SK-N-SH (cell line): Measurements from ENCODE around the gene CD2. TPM values are rescaled to one million over a fixed set of nuclear protein-coding genes. Genes with fewer than 3 reads are reported as not detected.

Experiments used
- CTCF ChIA-PET: fragments of 300-600, 350-600 bp; formaldehyde crosslinking; extraction: SDS; loops from one replicate; lab custom pipeline; 2021; lab: Yijun Ruan, JAX
- POLR2A ChIA-PET: fragments of 350-600 bp; sonication (Branson Sonifier 250); formaldehyde crosslinking; extraction: SDS; loops from one replicate; lab custom pipeline; 2020; ENCODE audit warnings: antibody characterized with exemption, inconsistent platforms; lab: Yijun Ruan, JAX
- DNase-seq: peaks from one replicate; pipeline ENCODE4 v3.0.0; 2012
- H2AFZ ChIP-seq: fragments of 200-600 bp; sonication (generic); 2 replicates; pipeline ENCODE4 v1.8.1; 2016; ENCODE audit warnings: antibody characterized with exemption, mild to moderate bottlenecking, low read depth
- H3F3A ChIP-seq: fragments of 200-600 bp; sonication (generic); replicated peaks from 2 replicates; pipeline ENCODE3; 2016; ENCODE audit warnings: antibody characterized with exemption, mild to moderate bottlenecking; ENCODE audit not compliant: insufficient read depth
- H3K27ac ChIP-seq, 2 experiments: fragments of 200-500 bp in 1 of 2; fragments of 200-600 bp in 1 of 2; sonication (Bioruptor generic) in 1 of 2; sonication (generic), shearing (Covaris generic) in 1 of 2; 2 replicates each; pipeline versions ENCODE4 v1.5.1 to v1.6.1; 2014 to 2016; ENCODE audit warnings: low read depth in 2 of 2, inconsistent platforms in 1 of 2, low read length in 1 of 2, mild to moderate bottlenecking in 1 of 2, mixed read lengths in 1 of 2
- H3K27me3 ChIP-seq: fragments of 200-600 bp; sonication (generic), shearing (Covaris generic); 2 replicates; pipeline ENCODE4 v1.6.1; 2016; ENCODE audit warnings: mixed run types; ENCODE audit not compliant: insufficient read depth
- H3K36me3 ChIP-seq, 2 experiments: fragments of 200-500 bp in 1 of 2; fragments of 200-600 bp in 1 of 2; sonication (Bioruptor generic) in 1 of 2; sonication (generic) in 1 of 2; replicated peaks in 1 of 2; 2 replicates each; pipeline versions ENCODE3 to v1.5.1; 2014 to 2016; ENCODE audit warnings: low read length in 1 of 2, mild to moderate bottlenecking in 1 of 2; ENCODE audit not compliant: insufficient read depth in 2 of 2, control insufficient read depth in 1 of 2
- H3K4me1 ChIP-seq, 2 experiments: fragments of 200-500 bp in 1 of 2; fragments of 200-600 bp in 1 of 2; sonication (Bioruptor generic) in 1 of 2; sonication (generic), shearing (Covaris generic) in 1 of 2; 2 replicates each; pipeline versions ENCODE4 v1.5.1 to v1.6.1; 2014 to 2016; ENCODE audit warnings: low read depth in 1 of 2, low read length in 1 of 2, mixed run types in 1 of 2; ENCODE audit not compliant: insufficient read depth in 2 of 2, control insufficient read depth in 1 of 2
- H3K4me2 ChIP-seq: fragments of 200-600 bp; sonication (generic), shearing (Covaris generic); 2 replicates; pipeline ENCODE4 v1.6.1; 2017; ENCODE audit warnings: mixed run types
- H3K4me3 ChIP-seq, 2 experiments: fragments of 200-500 bp in 1 of 2; fragments of 200-600 bp in 1 of 2; sonication (Bioruptor generic) in 1 of 2; sonication (generic), shearing (Covaris generic) in 1 of 2; 2 replicates each; pipeline versions ENCODE4 v1.5.1 to v1.8.1; 2014 to 2016; ENCODE audit warnings: low read depth in 2 of 2, inconsistent platforms in 1 of 2, low read length in 1 of 2, mild to moderate bottlenecking in 1 of 2, mixed read lengths in 1 of 2, moderate library complexity in 1 of 2
- H3K79me2 ChIP-seq: fragments of 200-600 bp; sonication (generic); 2 replicates; pipeline ENCODE4 v1.8.1; 2017; ENCODE audit warnings: mild to moderate bottlenecking; ENCODE audit not compliant: insufficient read depth
- H3K9ac ChIP-seq: fragments of 200-600 bp; sonication (generic); 2 replicates; pipeline ENCODE4 v1.6.1; 2017; ENCODE audit warnings: mixed run types
- H3K9me2 ChIP-seq: fragments of 200-600 bp; sonication (generic); 2 replicates; pipeline ENCODE4 v1.6.1; 2017; ENCODE audit warnings: mixed run types
- H3K9me3 ChIP-seq: fragments of 200-600 bp; sonication (generic); 2 replicates; pipeline ENCODE4 v1.6.1; 2017; ENCODE audit warnings: mixed run types, mild to moderate bottlenecking, moderate library complexity
- H4K20me1 ChIP-seq: fragments of 200-600 bp; sonication (generic); 2 replicates; pipeline ENCODE4 v1.6.1; 2017; ENCODE audit warnings: mild to moderate bottlenecking, mixed run types; ENCODE audit not compliant: insufficient read depth
- EP300 ChIP-seq, 2 experiments: IDR thresholded peaks; 2 replicates each; pipeline versions ENCODE4 v1.4.0 to v1.6.1; 2012; ENCODE audit warnings: borderline replicate concordance in 1 of 2, low read depth in 1 of 2, low read length in 1 of 2
- EZH2phosphoT487 ChIP-seq: fragments of 200-600 bp; sonication (generic); IDR thresholded peaks from 2 replicates; pipeline ENCODE4 v1.6.1; 2017; ENCODE audit warnings: low read depth, mixed run types, mild to moderate bottlenecking, antibody characterized with exemption, moderate library complexity, borderline replicate concordance
- FOXJ3 ChIP-seq: sonication (generic); formaldehyde crosslinking; IDR thresholded peaks from 2 replicates; pipeline ENCODE4 v1.5.1; 2020; ENCODE audit warnings: mild to moderate bottlenecking, missing genetic modification reagents
- MAX ChIP-seq: IDR thresholded peaks from 2 replicates; pipeline ENCODE4 v1.4.0; 2012; ENCODE audit warnings: low read depth
- MEF2A ChIP-seq: IDR thresholded peaks from 2 replicates; pipeline ENCODE4 v1.4.0; 2012; ENCODE audit warnings: low read depth, borderline replicate concordance
- SIN3A ChIP-seq: IDR thresholded peaks from 2 replicates; pipeline ENCODE4 v1.6.1; 2012; ENCODE audit warnings: low read depth, mild to moderate bottlenecking, low read length, moderate library complexity, borderline replicate concordance
- USF2 ChIP-seq: fragments of 150-350 bp; IDR thresholded peaks from 2 replicates; pipeline ENCODE4 v1.6.1; 2017; ENCODE audit warnings: antibody characterized with exemption, low read length, low read depth, borderline replicate concordance
- YY1 ChIP-seq: IDR thresholded peaks from 2 replicates; pipeline ENCODE4 v1.4.0; 2012; ENCODE audit warnings: low read depth, mild to moderate bottlenecking
- WGBS: methylation state at CpG from one replicate; pipeline ENCODE4 v1.1.6; 2017; ENCODE audit warnings: low lambda C conversion rate; 5-methylcytosine and 5-hydroxymethylcytosine counted together
- polyA plus RNA-seq, 3 experiments: library from polyadenylated mRNA; depleted of rRNA; stranded (reverse); fragments of >200 nt; gene quantifications; 2 replicates each; pipeline ENCODE4 v1.2.3, GENCODE V29; 2012
- TF ChIP-seq, protein P1 (sequence below): IDR thresholded peaks from 2 replicates; pipeline ENCODE4; 2012
- TF ChIP-seq, protein P2 (sequence below): IDR thresholded peaks from 2 replicates; pipeline ENCODE4 v1.4.0; 2012; ENCODE audit warnings: low read depth, borderline replicate concordance
- TF ChIP-seq, protein P3 (sequence below): IDR thresholded peaks from 2 replicates; pipeline ENCODE4 v1.4.0; 2012; ENCODE audit warnings: low read depth, borderline replicate concordance

The CD2 gene
- polyA plus RNA-seq, 1 of the 3 experiments (the other 2 are of a cell fraction), result not detected

- no peaks in the 10 kb centered on the region for H3K27me3 ChIP-seq
- H3K4me3 ChIP-seq, result no peak overlapping the region
- DNase-seq, result no peak
- no peaks in the 10 kb centered on the region for H3K9me2 ChIP-seq
- no peaks in the 10 kb centered on the region for H3F3A ChIP-seq
- no peaks in the 10 kb centered on the region for H3K79me2 ChIP-seq
- no peak overlapping the region for H3K4me2 ChIP-seq
- H3K4me1 ChIP-seq, result peaks cover 0 to 2% of the 10 kb centered on the region in 2 experiments; a peak in 1 of 4 replicates
- TF ChIP-seq FOXJ3 (no peak), EZH2phosphoT487 (no peak), YY1 (no peak), MEF2A (no peak), EP300 (IDR thresholded peaks at IDR 0.05; ENCODE audit: borderline replicate concordance in 1 of 2, low read depth in 1 of 2, low read length in 1 of 2) (no peak), MAX (no peak), SIN3A (no peak), USF2 (no peak)
- TF ChIP-seq, protein P1, sequence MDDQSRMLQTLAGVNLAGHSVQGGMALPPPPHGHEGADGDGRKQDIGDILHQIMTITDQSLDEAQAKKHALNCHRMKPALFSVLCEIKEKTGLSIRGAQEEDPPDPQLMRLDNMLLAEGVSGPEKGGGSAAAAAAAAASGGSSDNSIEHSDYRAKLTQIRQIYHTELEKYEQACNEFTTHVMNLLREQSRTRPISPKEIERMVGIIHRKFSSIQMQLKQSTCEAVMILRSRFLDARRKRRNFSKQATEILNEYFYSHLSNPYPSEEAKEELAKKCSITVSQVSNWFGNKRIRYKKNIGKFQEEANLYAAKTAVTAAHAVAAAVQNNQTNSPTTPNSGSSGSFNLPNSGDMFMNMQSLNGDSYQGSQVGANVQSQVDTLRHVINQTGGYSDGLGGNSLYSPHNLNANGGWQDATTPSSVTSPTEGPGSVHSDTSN, result no peak
- TF ChIP-seq, protein P2, sequence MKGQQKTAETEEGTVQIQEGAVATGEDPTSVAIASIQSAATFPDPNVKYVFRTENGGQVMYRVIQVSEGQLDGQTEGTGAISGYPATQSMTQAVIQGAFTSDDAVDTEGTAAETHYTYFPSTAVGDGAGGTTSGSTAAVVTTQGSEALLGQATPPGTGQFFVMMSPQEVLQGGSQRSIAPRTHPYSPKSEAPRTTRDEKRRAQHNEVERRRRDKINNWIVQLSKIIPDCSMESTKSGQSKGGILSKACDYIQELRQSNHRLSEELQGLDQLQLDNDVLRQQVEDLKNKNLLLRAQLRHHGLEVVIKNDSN, result no peak
- TF ChIP-seq, protein P3, sequence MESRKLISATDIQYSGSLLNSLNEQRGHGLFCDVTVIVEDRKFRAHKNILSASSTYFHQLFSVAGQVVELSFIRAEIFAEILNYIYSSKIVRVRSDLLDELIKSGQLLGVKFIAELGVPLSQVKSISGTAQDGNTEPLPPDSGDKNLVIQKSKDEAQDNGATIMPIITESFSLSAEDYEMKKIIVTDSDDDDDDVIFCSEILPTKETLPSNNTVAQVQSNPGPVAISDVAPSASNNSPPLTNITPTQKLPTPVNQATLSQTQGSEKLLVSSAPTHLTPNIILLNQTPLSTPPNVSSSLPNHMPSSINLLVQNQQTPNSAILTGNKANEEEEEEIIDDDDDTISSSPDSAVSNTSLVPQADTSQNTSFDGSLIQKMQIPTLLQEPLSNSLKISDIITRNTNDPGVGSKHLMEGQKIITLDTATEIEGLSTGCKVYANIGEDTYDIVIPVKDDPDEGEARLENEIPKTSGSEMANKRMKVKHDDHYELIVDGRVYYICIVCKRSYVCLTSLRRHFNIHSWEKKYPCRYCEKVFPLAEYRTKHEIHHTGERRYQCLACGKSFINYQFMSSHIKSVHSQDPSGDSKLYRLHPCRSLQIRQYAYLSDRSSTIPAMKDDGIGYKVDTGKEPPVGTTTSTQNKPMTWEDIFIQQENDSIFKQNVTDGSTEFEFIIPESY, result no peak
- TF ChIP-seq, all 33 proteins: peak for 0
- ChIA-PET CTCF (interaction anchor here (0.6 to 1.6 kb wide), 7 partner anchors 11 to 291 kb away, joined by 3 to 6 read pairs (median 5); partner anchors contain the start of genes CD2 and IGSF3), POLR2A (no interaction called here)
- Histone ChIP-seq H3K36me3 (no peaks in the 10 kb centered on the region), H2AFZ (no peak overlapping the region), H4K20me1 (no peaks in the 10 kb centered on the region), H3K27ac (no peak overlapping the region), H3K9me3 (no peaks in the 10 kb centered on the region), H3K9ac (no peak overlapping the region)
- 45% methylated on average over 12 of the region's 15 CpGs for WGBS
Observed at GRCh38 chr1:116764906-116765862, 11.0 kb downstream of the CD2 start.
